Measurements from ENCODE around the gene CD27. TPM values are rescaled to one million over a fixed set of nuclear protein-coding genes. Genes with fewer than 3 reads are reported as not detected.

The CD27 gene
- total RNA-seq, 2 experiments from 2014 or later = 133 to 134 TPM

DNA sequence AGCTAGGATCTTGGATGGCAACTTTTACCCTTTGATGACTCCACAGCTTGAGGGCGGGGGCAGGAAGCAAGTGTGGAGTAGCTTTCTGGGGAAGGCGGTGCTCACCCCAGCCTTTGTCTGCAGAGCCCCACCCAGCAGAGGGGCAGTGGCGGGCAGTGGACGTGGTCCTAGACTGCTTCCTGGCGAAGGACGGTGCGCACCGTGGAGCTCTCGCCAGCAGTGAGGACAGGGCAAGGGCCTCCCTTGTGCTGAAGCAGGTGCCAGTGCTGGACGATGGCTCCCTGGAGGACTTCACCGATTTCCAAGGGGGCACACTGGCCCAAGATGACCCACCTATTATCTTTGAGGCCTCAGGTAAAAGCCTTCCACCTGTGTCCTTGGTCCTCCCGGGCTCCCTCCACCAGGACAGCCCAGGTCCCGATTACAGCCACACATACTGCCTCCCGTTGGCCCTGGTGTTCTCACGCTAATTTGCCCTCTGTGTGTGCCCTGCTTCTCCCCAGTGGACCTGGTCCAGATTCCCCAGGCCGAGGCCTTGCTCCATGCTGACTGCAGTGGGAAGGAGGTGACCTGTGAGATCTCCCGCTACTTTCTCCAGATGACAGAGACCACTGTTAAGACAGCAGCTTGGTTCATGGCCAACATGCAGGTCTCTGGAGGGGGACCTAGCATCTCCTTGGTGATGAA, 8.3 kb downstream of the CD27 start:
- ChIA-PET POLR2A (interaction anchor here (0.6 to 3.9 kb wide), 11 partner anchors 8 to 86 kb away, joined by 3 to 53 read pairs (median 5); partner anchors contain the start of genes GAPDH and VAMP1), CTCF (interaction anchor here (0.9 to 3.7 kb wide), 9 partner anchors 8 to 27 kb away, joined by 3 to 19 read pairs (median 4); partner anchors contain the start of gene VAMP1)

DNA sequence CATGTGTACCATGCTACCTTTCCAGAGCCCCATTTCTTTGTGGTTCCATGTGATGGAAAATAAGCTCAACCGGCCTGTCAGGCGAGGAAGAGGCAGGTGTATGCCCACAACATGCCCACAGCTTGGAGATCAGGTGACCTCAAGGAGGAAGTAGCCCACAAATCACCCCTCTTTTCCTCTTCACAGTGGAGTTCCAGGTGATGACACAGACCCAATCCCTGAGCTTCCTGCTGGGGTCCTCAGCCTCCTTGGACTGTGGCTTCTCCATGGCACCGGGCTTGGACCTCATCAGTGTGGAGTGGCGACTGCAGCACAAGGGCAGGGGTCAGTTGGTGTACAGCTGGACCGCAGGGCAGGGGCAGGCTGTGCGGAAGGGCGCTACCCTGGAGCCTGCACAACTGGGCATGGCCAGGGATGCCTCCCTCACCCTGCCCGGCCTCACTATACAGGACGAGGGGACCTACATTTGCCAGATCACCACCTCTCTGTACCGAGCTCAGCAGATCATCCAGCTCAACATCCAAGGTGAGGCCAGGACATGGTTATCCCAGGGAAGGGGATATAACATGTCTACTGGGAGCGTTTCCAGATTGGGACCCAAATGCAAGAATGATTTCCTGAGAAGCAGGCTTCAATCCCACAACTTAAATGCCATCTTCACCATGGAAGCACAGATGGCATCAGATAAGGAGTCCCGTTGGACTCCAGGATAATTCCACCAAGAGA, 12.6 kb downstream of the CD27 start:
- POLR2A ChIA-PET = interaction anchor here (0.6 to 2.1 kb wide), 3 partner anchors 12 to 77 kb away, joined by 5 to 17 read pairs (median 6); partner anchors contain the start of genes CD27 and GAPDH
- CTCF ChIA-PET = interaction anchor here (0.6 to 1.9 kb wide), 6 partner anchors 8 to 122 kb away, joined by 3 to 9 read pairs (median 4); partner anchors contain the start of gene CD27

GRCh38 chr12:6458281-6459003, 13.7 kb downstream of the CD27 start:
- ChIA-PET POLR2A (interaction anchor here (0.6 to 2.1 kb wide), 4 partner anchors 12 to 35 kb away, joined by 4 to 17 read pairs (median 6); partner anchors contain the start of genes CD27 and VAMP1), CTCF (interaction anchor here (0.7 to 1.1 kb wide), 3 partner anchors 24 to 123 kb away, joined by 3 read pairs; no protein-coding TSS in a partner anchor)

DNA sequence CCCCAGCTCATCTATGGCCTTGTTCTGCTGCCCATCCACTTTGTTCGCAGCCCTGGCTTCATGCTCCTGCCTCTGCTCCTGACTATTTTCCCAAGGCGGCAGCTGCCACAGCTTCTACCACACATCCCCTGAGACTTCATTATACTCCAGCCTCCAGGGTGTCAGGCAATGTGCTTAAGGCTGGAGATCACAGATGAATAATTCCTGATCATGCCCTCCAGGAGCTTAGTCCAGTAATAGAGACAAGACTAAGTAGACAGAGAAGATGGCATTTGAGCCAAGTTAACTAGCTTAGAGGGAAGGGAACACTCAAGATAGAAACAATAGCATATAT, 14.2 kb downstream of the CD27 start:
- POLR2A ChIA-PET = interaction anchor here (0.6 to 1.2 kb wide), 4 partner anchors 11 to 34 kb away, joined by 3 to 7 read pairs (median 4); partner anchors contain the start of gene VAMP1
- CTCF ChIA-PET = interaction anchor here (0.7 to 7.7 kb wide), 3 partner anchors 14 to 35 kb away, joined by 3 to 77 read pairs (median 3); partner anchors contain the start of gene CD27

DNA sequence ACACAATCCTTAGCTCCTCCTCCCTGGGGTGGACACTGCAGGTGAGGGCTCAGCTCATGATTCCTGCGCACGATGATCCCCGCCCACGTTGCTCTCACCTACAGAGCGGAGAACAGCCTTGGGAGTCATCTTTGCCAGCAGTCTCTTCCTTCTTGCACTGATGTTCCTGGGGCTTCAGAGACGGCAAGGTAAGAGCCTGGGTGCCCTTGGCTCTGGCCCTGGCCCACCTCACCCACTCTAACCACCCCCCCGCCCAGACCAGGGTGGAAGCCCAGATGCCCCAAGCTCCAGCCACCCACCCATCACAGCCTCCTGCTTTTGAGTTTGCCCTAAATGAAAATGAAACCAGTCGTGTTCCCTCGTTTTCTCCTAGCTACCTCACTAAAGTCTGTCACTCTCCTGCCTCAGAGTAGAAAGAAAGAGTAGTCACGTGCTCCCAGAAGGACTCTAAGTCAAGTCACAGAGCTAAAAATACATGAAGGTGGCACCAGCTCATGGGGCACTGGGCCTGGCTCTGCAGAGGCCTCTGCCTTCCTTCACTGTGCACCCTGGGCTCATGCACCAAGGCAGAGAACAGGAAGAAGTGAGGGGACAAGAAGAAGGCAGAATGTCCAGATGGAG, 16.1 kb downstream of the CD27 start:
- POLR2A ChIA-PET = interaction anchor here (0.9 to 4.4 kb wide), 10 partner anchors 9 to 77 kb away, joined by 3 to 53 read pairs (median 8); partner anchors contain the start of genes CD27, GAPDH, MRPL51 and TAPBPL
- CTCF ChIA-PET = interaction anchor here (1.6 to 7.7 kb wide), 4 partner anchors 9 to 35 kb away, joined by 4 to 94 read pairs (median 48); partner anchors contain the start of genes CD27, TAPBPL and VAMP1

- ChIA-PET POLR2A (interaction anchor here (0.6 to 4.4 kb wide), 14 partner anchors 9 to 633 kb away, joined by 3 to 53 read pairs (median 6); partner anchors contain the start of genes CD27, GAPDH, MRPL51 and TAPBPL), CTCF (interaction anchor here (0.8 to 7.7 kb wide), 9 partner anchors 9 to 139 kb away, joined by 3 to 94 read pairs (median 4); partner anchors contain the start of genes CD27, TAPBPL and VAMP1)
Observed at GRCh38 chr12:6461401-6462233, 16.9 kb downstream of the CD27 start.

DNA sequence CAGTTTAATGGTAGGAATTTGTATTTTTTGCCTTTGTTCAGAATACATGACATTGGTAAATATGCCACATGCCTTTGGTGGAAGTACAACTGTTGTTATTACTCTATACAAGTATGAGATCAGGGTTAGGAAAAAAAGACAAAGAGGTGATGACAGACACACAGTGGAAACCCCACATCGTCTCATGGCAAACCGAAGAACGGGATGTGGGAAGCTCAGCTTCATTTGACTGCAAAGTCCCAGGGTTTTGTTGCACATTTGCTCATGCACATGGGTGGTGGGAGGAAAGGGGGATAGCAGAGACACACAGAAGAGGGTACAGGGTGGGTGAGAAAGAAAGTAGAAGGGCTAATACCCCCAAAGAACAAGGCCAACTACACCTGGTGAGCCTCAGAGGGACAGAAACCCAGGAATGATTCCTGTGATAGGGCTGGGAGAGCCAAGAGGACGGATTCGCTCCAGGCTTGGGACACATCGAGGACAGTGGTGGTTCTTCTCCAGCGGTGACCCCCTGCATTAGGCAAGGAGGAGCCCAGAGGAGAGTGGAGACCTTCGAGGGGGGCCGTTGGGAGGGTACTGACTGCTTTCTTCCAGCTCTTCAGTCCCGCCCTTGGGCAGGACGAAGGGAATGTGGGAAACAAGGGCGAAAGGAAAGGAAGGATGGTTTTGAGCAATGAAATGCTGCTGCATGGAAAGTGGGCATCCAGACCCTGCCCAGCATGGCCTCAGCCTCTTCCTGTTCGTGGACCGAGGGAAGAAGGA, 17.7 kb downstream of the CD27 start:
- ChIA-PET CTCF (interaction anchor here (0.8 to 7.7 kb wide), 9 partner anchors 8 to 139 kb away, joined by 3 to 94 read pairs (median 4); partner anchors contain the start of genes CD27, TAPBPL and VAMP1), POLR2A (interaction anchor here (0.6 to 4.4 kb wide), 13 partner anchors 8 to 632 kb away, joined by 3 to 53 read pairs (median 7); partner anchors contain the start of genes CD27, GAPDH, MRPL51 and TAPBPL)

GRCh38 chr12:6463216-6463615, 18.5 kb downstream of the CD27 start:
- ChIA-PET CTCF (interaction anchor here (0.6 to 7.7 kb wide), 7 partner anchors 10 to 140 kb away, joined by 3 to 94 read pairs (median 4); partner anchors contain the start of genes CD27 and TAPBPL), POLR2A (interaction anchor here (0.6 to 4.4 kb wide), 7 partner anchors 10 to 667 kb away, joined by 3 to 52 read pairs (median 4); partner anchors contain the start of genes CD27, CLSTN3, MRPL51 and TAPBPL)

- CTCF ChIA-PET = interaction anchor here (0.6 to 7.7 kb wide), 5 partner anchors 11 to 74 kb away, joined by 4 to 94 read pairs (median 6); partner anchors contain the start of genes CD27 and TAPBPL
- POLR2A ChIA-PET = interaction anchor here (0.6 to 4.4 kb wide), 7 partner anchors 9 to 666 kb away, joined by 3 to 52 read pairs (median 4); partner anchors contain the start of genes CD27, CLSTN3, MRPL51 and TAPBPL
Observed at GRCh38 chr12:6463858-6464257, 19.1 kb downstream of the CD27 start.

DNA sequence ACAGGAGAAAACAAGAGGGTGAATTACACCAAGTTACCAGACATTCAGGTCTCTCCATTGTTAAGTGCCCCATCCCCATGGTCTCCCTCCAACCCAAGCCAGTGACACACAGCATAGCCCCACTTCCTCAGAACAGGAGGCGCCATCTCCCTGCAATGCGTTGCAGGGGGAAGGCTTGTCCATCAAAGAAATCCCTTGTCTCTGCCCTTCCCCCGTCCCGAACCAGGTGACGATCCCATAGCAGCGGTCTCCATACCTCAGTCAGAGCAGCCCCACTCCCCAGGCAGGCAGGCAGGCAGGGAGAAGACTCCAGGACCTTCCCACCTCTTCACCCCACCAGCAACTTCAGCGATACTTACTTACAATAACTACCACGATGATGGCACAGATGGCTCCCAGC, 19.8 kb downstream of the CD27 start:
- ChIA-PET CTCF (interaction anchor here (1.0 to 7.7 kb wide), 10 partner anchors 7 to 129 kb away, joined by 3 to 94 read pairs (median 6); partner anchors contain the start of genes CD27, GAPDH and MRPL51), POLR2A (interaction anchor here (1.5 to 4.4 kb wide), 4 partner anchors 13 to 70 kb away, joined by 3 to 30 read pairs (median 6); partner anchors contain the start of gene TAPBPL)

- ChIA-PET POLR2A (interaction anchor here (0.6 to 1.8 kb wide), 6 partner anchors 14 to 72 kb away, joined by 3 to 7 read pairs (median 4); partner anchors contain the start of gene TAPBPL), CTCF (interaction anchor here (0.7 to 7.7 kb wide), 19 partner anchors 9 to 144 kb away, joined by 3 to 94 read pairs (median 4); partner anchors contain the start of genes CD27, GAPDH, MRPL51 and TAPBPL)
Observed at GRCh38 chr12:6465467-6466183, 20.9 kb downstream of the CD27 start.

DNA sequence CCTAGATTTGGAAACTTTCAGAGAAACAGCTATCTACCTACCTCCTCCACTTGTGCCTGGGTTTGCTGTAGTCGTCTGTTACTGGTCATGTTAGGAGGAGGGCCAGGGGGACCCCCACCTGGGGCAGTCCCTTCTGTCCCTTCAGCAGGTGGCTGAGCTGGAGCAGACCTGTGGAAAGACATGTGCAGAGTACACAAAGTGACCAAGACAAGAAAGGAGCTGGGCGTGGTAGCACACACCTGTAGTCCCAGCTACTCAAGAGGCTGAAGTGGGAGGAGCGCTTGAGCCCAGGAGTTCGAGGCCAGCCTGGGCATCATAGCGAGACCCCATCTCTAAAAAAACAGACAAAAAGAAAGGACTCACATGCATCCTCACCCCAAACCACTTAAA, 21.4 kb downstream of the CD27 start:
- POLR2A ChIA-PET = interaction anchor here (1.5 to 1.8 kb wide), 4 partner anchors 14 to 71 kb away, joined by 3 to 7 read pairs (median 5); partner anchors contain the start of gene TAPBPL

DNA sequence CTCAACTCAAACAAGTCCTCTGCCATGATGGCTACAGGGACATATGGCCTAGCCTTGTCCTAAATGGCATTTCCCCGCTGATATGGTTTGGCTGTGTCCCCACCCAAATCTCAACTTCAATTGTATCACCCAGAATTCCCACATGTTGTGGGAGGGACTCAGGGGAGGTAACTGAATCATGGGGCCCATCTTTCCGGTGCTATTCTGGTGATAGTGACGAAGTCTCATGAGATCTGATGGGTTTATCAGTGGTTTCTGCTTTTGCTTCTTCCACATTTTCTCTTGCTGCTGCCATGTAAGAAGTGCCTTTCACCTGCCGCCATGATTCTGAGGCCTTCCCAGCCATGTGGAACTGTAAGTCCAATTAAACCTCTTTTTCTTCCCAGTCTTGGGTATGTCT, 22.0 kb downstream of the CD27 start:
- POLR2A ChIA-PET = interaction anchor here (1.8 kb wide), 1 partner anchor 71 kb away, joined by 5 read pairs; no protein-coding TSS in a partner anchor

More for the DNA sequence above, 21.4 kb downstream of the CD27 start:
- CTCF ChIA-PET = interaction anchor here (0.7 to 7.7 kb wide), 14 partner anchors 9 to 145 kb away, joined by 3 to 94 read pairs (median 7); partner anchors contain the start of genes CD27, GAPDH and TAPBPL

DNA sequence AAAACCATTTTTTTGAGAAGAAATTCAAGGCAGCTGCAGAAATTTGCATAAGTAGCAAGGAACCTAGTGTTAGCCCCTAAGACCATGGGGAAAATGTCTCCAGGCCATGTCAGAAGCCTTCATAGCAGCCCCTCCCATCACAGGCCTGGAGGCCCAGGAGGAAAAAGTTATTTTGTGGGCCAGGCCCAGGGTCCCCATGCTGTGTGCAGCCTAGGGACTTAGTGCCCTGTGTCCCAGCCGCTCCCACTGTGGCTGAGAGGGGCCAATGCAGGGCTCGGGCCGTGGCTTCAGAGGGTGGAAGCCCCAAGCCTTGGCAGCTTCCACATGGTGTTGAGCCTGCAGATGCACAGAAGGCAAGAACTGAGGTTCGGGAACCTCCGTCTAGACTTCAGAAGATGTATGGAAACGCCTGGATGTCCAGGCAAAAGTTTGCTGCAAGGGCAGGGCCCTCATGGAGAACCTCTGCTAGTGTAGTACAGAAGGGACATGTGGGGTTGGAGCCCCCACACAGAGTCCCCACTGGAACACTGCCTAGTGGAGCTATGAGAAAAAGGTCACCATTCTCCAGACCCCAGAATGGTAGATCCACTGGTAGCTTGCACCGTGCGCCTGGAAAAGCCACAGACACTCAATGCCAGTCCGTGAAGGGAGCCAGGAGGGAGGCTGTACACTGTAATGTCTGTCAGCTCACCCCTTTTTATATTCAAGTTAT, 23.0 kb downstream of the CD27 start:
- POLR2A ChIA-PET = interaction anchor here (1.1 kb wide), 1 partner anchor 67 kb away, joined by 5 read pairs; the partner anchor contains the start of gene GAPDH
- CTCF ChIA-PET = interaction anchor here (0.8 to 1.7 kb wide), 4 partner anchors 16 to 44 kb away, joined by 3 to 6 read pairs (median 4); partner anchors contain the start of genes MRPL51 and TAPBPL

More for the DNA sequence above, 22.0 kb downstream of the CD27 start:
- CTCF ChIA-PET = interaction anchor here (1.8 to 7.7 kb wide), 6 partner anchors 13 to 131 kb away, joined by 7 to 94 read pairs (median 13); partner anchors contain the start of gene CD27

Data from activated CD8-positive, alpha-beta memory T cell treated with anti-CD3 and anti-CD28 coated beads for 36 hours (primary cell).